ENCODE results near the gene DNMT3B.

Gene DNMT3B

DNA sequence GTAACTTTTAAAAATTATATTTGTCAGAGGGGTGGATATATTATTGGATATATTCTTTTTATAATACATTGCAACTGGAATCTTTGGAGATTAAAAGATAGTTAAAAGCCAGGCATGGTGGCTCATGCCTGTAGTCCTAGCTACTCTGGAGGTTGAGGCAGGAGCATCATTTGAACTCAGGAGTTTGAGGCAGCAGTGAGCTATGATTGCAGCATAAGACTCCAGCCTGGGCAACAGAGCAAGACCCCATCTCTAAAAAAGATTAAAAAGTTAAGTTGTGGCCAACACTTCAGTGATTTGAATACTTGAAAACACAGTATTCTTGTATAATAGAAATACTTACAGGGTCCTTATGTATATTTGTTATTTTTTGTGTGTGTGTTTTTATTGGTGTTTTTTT, 72.8 kb downstream of the DNMT3B start:
- no peak overlapping the region for H3K4me3 ChIP-seq (ENCODE audit: low read depth, low read length)
- DNase-seq (ENCODE audit: low read depth, low spot score): no peak
- ChIA-PET POLR2A (no interaction called here), CTCF (no interaction called here)
- TF ChIP-seq CTCF (IDR thresholded peaks at IDR 0.05; ENCODE audit: insufficient read depth, low read length, missing control alignments): no peak

- no peak for TF ChIP-seq CTCF (IDR thresholded peaks at IDR 0.05; ENCODE audit: insufficient read depth, low read length, missing control alignments)
- DNase-seq (ENCODE audit: low read depth, low spot score): no peak
- CTCF ChIA-PET: interaction anchor here (1.1 to 1.6 kb wide), 2 partner anchors 12 to 48 kb away, joined by 3 to 5 read pairs; no protein-coding TSS in a partner anchor
- no peak overlapping the region for H3K4me3 ChIP-seq (ENCODE audit: low read depth, low read length)
- POLR2A ChIA-PET: no interaction called here
Observed at GRCh38 chr20:32837157-32837556, 75.0 kb downstream of the DNMT3B start.

DNA sequence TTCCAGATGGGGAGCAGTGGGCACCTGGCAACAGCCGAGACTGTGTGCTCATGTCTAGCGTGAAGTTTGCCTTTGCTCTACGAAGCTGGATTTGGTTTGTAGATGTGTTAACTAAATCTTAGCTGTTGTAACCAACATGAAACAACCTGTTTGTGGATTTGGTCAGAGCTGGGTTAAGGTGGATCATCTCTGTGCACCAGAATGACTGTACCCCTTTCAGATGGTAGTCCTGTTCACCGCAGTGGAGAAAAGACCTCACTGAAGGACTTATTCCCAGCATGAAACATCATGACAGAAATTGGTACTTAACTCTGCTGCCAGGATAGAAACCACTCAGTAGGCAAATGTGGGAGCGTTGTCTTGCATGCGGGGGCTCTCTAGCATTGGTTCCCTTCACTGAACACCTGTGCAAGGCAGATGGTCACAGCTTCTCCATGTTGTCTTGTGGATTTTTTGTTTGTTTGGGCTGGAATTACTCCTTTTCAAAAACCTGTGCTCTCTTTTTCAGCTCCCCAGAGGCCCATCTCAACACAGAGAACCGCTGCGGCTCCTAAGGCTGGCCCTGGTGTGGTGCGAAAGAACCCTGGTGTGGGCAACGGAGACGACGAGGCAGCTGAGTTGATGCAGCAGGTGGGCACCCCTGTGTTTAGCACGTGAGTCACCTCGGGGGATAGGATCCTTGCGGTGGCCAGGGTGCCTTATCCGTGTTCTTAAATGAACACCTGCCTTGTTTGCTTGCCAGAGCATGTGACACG, 77.2 kb downstream of the DNMT3B start:
- TF ChIP-seq CTCF (IDR thresholded peaks at IDR 0.05; ENCODE audit: insufficient read depth, low read length, missing control alignments): no peak
- CTCF ChIA-PET: no interaction called here
- DNase-seq (ENCODE audit: low read depth, low spot score): no peak
- no peak overlapping the region for H3K4me3 ChIP-seq (ENCODE audit: low read depth, low read length)
- POLR2A ChIA-PET: no interaction called here

GRCh38 chr20:32839982-32840285, 77.7 kb downstream of the DNMT3B start:
- CTCF ChIA-PET: no interaction called here
- POLR2A ChIA-PET: no interaction called here
- no peak for DNase-seq (ENCODE audit: low read depth, low spot score)
- TF ChIP-seq CTCF (IDR thresholded peaks at IDR 0.05; ENCODE audit: insufficient read depth, low read length, missing control alignments): no peak
- no peak overlapping the region for H3K4me3 ChIP-seq (ENCODE audit: low read depth, low read length)

DNA sequence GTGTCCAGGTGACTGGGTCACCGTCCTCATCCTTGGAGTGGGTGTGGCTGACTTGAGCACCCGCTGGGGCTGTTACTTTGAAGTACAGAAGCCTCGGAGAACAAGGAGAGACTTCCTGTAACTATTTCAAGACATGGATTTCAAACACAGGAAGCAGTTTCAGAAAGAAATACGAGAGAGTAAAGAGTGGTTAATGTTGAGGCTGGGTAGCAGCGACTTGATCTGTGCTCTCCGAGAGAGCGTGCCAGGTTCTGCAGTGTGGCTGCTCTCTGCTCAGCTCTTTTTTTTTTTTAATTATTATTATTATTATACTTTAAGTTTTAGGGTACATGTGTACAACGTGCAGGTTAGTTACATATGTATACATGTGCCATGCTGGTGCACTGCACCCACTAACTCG, 79.0 kb downstream of the DNMT3B start:
- no peak overlapping the region for H3K4me3 ChIP-seq (ENCODE audit: low read depth, low read length)
- no peak for DNase-seq (ENCODE audit: low read depth, low spot score)
- POLR2A ChIA-PET: no interaction called here
- no peak for TF ChIP-seq CTCF (IDR thresholded peaks at IDR 0.05; ENCODE audit: insufficient read depth, low read length, missing control alignments)
- CTCF ChIA-PET: interaction anchor here (1.6 kb wide), 1 partner anchor 51 kb away, joined by 4 read pairs; no protein-coding TSS in a partner anchor

GRCh38 chr20:32841632-32842031, 79.4 kb downstream of the DNMT3B start:
- H3K4me3 ChIP-seq (ENCODE audit: low read depth, low read length): no peak overlapping the region
- TF ChIP-seq CTCF (IDR thresholded peaks at IDR 0.05; ENCODE audit: insufficient read depth, low read length, missing control alignments): no peak
- ChIA-PET POLR2A (no interaction called here), CTCF (interaction anchor here (0.5 to 1.6 kb wide), 2 partner anchors 10 to 51 kb away, joined by 3 to 4 read pairs; no protein-coding TSS in a partner anchor)
- DNase-seq (ENCODE audit: low read depth, low spot score): no peak

Data from AG04449 (cell line).